Keratinocyte (primary cell): Measurements from ENCODE around the gene SYTL4. TPM values are rescaled to one million over a fixed set of nuclear protein-coding genes. Genes with fewer than 3 reads are reported as not detected.

ENCODE experiments used
- DNase-seq: peaks from one replicate; pipeline ENCODE4 v3.0.0-alpha.2; 2011; ENCODE audit warnings: low read depth, missing footprints, low spot score
- FAIRE-seq: peaks from 2 replicates; lab custom pipeline; 2011; peaks lifted over from hg19 to GRCh38; lab: Jason Lieb, UNC
- H2AFZ ChIP-seq: 2 replicates; pipeline ENCODE4 v1.6.0; 2012; ENCODE audit warnings: low read length, control low read depth, inconsistent platforms; ENCODE audit not compliant: control insufficient read depth
- H3K27ac ChIP-seq: 2 replicates; pipeline ENCODE4 v1.5.1; 2011; ENCODE audit warnings: low read length; ENCODE audit not compliant: control insufficient read depth, insufficient read depth
- H3K27me3 ChIP-seq: 3 replicates; pipeline ENCODE4 v1.6.0; 2011; ENCODE audit warnings: low read length; ENCODE audit not compliant: control insufficient read depth, insufficient read depth; ENCODE audit errors: extremely low read depth
- H3K36me3 ChIP-seq, 2 experiments: 2 replicates in 1 of 2; 3 replicates in 1 of 2; pipeline ENCODE4 v1.5.1; 2011; ENCODE audit warnings: low read length in 2 of 2, mild to moderate bottlenecking in 1 of 2; ENCODE audit not compliant: control insufficient read depth in 2 of 2, insufficient read depth in 2 of 2; ENCODE audit errors: extremely low read depth in 1 of 2
- H3K4me1 ChIP-seq: 3 replicates; pipeline ENCODE4 v1.5.1; 2011; ENCODE audit warnings: low read length; ENCODE audit not compliant: control insufficient read depth, insufficient read depth; ENCODE audit errors: extremely low read depth
- H3K4me2 ChIP-seq: 3 replicates; pipeline ENCODE4 v1.6.0; 2011; ENCODE audit warnings: low read depth, low read length; ENCODE audit not compliant: control insufficient read depth, insufficient read depth; ENCODE audit errors: extremely low read depth
- H3K4me3 ChIP-seq, 3 experiments: fragments of 200-600 bp in 1 of 3; sonication (generic) in 1 of 3; 2 replicates in 2 of 3; 3 replicates in 1 of 3; pipeline ENCODE4 v1.5.1; 2011 to 2016; ENCODE audit warnings: low read length in 3 of 3, mild to moderate bottlenecking in 3 of 3, control low read depth in 2 of 3, inconsistent platforms in 1 of 3, low read depth in 1 of 3, mixed read lengths in 1 of 3, mixed run types in 1 of 3, moderate library complexity in 1 of 3; ENCODE audit not compliant: control insufficient read depth in 2 of 3, insufficient read depth in 2 of 3; ENCODE audit errors: extremely low read depth in 1 of 3
- H3K79me2 ChIP-seq: 2 replicates; pipeline ENCODE4 v1.6.0; 2012; ENCODE audit warnings: low read length; ENCODE audit not compliant: control insufficient read depth, insufficient read depth
- H3K9ac ChIP-seq: 3 replicates; pipeline ENCODE4 v1.6.0; 2011; ENCODE audit warnings: low read length; ENCODE audit not compliant: control insufficient read depth, insufficient read depth; ENCODE audit errors: extremely low read depth
- H3K9me1 ChIP-seq: 3 replicates; pipeline ENCODE4 v1.6.0; 2011; ENCODE audit warnings: low read length; ENCODE audit not compliant: control insufficient read depth, insufficient read depth; ENCODE audit errors: extremely low read depth
- H3K9me3 ChIP-seq: 2 replicates; pipeline ENCODE4 v1.5.1; 2012; ENCODE audit warnings: low read depth, low read length; ENCODE audit not compliant: control insufficient read depth
- H4K20me1 ChIP-seq: 3 replicates; pipeline ENCODE4 v1.6.0; 2011; ENCODE audit warnings: low read length; ENCODE audit not compliant: control insufficient read depth, insufficient read depth; ENCODE audit errors: extremely low read depth
- EZH2 ChIP-seq: IDR thresholded peaks from one replicate; pipeline ENCODE4 v1.6.1; 2012; ENCODE audit warnings: inconsistent platforms, mild to moderate bottlenecking, low read length, moderate library complexity
- dilution Hi-C: fragments of 300-500 bp; cut with MboI; formaldehyde crosslinking; loops from one replicate; pipeline ENCODE4 v1.7.0; 2020; ENCODE audit warnings: low sequenced_read_pairs; ENCODE audit not compliant: extremely low pct_ligation_motif_present
- polyA plus RNA-seq, 5 experiments: library from polyadenylated mRNA; depleted of rRNA in 3 of 5; stranded (reverse) in 3 of 5; stranded (forward) in 1 of 5; unstranded in 1 of 5; fragments of >200 nt; gene quantifications; 1 replicate in 1 of 5; 2 replicates in 3 of 5; 3 replicates in 1 of 5; pipeline versions ENCODE4 v1.2.1 to v1.2.3, GENCODE V29; 2011 to 2012; ENCODE audit warnings: missing spikeins in 2 of 5, low read depth in 1 of 5, low replicate concordance in 1 of 5
- TF ChIP-seq, protein P1 (sequence below), 3 experiments: IDR thresholded peaks in 1 of 3; conservative IDR thresholded peaks in 1 of 3; optimal IDR thresholded peaks in 1 of 3; 2 replicates in 2 of 3; 3 replicates in 1 of 3; pipeline versions ENCODE3 to v1.5.1; 2011; ENCODE audit warnings: low read length in 3 of 3, mild to moderate bottlenecking in 3 of 3, moderate library complexity in 2 of 3, control low read depth in 1 of 3, inconsistent platforms in 1 of 3; ENCODE audit not compliant: insufficient read depth in 2 of 3; ENCODE audit errors: extremely low read depth in 1 of 3

SYTL4 gene
- polyA plus RNA-seq, 1 donor (not counting 4 experiments of a cell fraction or from before 2014, with no cell fraction given) = 0.87 TPM

DNA sequence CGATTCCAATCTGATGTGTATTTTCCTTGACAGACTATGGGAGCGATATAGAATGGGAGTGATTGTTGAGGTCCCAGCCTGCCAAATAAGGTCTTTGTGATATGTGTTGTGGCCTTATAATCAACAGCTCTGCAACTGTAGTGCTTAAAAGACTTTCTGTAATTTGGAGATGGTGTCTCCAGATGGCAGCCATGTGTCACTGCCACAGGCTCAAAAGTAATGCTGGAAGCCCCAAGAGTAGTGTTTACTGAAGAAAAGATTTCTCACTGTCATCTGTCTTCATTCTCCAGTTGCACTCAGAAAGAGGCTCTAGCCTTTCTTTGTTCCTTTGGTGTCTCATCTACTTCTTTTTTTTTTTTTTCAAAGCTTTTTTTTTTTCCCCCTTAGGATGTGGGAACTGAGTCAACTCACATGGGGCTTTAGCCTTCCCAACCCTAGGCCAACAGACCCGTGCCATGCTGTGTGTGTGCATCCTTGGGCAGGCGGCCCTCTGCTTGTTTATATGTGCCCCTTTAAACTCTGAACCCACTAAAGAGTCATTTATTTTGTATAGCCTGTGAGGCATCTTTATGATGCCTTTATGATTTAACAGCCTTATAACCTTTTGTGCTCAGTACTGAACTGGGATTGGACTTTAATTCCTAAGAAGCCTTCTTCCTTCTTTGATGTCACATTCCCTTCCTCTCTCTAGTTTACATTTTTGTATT lies 72.3 kb downstream of the SYTL4 start:
- TF ChIP-seq EZH2 = no peak
- TF ChIP-seq, protein P1, sequence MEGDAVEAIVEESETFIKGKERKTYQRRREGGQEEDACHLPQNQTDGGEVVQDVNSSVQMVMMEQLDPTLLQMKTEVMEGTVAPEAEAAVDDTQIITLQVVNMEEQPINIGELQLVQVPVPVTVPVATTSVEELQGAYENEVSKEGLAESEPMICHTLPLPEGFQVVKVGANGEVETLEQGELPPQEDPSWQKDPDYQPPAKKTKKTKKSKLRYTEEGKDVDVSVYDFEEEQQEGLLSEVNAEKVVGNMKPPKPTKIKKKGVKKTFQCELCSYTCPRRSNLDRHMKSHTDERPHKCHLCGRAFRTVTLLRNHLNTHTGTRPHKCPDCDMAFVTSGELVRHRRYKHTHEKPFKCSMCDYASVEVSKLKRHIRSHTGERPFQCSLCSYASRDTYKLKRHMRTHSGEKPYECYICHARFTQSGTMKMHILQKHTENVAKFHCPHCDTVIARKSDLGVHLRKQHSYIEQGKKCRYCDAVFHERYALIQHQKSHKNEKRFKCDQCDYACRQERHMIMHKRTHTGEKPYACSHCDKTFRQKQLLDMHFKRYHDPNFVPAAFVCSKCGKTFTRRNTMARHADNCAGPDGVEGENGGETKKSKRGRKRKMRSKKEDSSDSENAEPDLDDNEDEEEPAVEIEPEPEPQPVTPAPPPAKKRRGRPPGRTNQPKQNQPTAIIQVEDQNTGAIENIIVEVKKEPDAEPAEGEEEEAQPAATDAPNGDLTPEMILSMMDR (optimal IDR thresholded peaks at IDR 0.05 in 1 of 3, IDR thresholded peaks at IDR 0.05 in 1 of 3, conservative IDR thresholded peaks at IDR 0.05 in 1 of 3; ENCODE audit: extremely low read depth in 1 of 3, insufficient read depth in 2 of 3, low read length in 3 of 3) = no peak
- Histone ChIP-seq H4K20me1 (no peaks in the 10 kb centered on the region), H3K4me2 (no peak overlapping the region), H3K9me3 (no peaks in the 10 kb centered on the region), H3K9me1 (no peaks in the 10 kb centered on the region), H3K36me3 (no peaks in the 10 kb centered on the region), H3K4me1 (no peaks in the 10 kb centered on the region), H3K9ac (no peak overlapping the region), H2AFZ (no peak overlapping the region), H3K27me3 (no peaks in the 10 kb centered on the region), H3K79me2 (no peaks in the 10 kb centered on the region), H3K4me3 (no peak overlapping the region), H3K27ac (no peak overlapping the region)
- no peak for DNase-seq
- FAIRE-seq = no peak
- dilution Hi-C loops = no loop called here

- no peak for FAIRE-seq
Observed at GRCh38 chrX:100658941-100659381, 73.0 kb downstream of the SYTL4 start.

More at GRCh38 chrX:100658941-100659381, 73.0 kb downstream of the SYTL4 start:
- Histone ChIP-seq H4K20me1 (no peaks in the 10 kb centered on the region), H3K36me3 (no peaks in the 10 kb centered on the region), H3K79me2 (no peaks in the 10 kb centered on the region), H3K4me1 (no peaks in the 10 kb centered on the region), H3K9ac (no peak overlapping the region), H3K4me3 (no peak overlapping the region), H3K9me1 (no peaks in the 10 kb centered on the region), H2AFZ (no peak overlapping the region), H3K27me3 (no peaks in the 10 kb centered on the region), H3K27ac (no peak overlapping the region), H3K4me2 (no peak overlapping the region), H3K9me3 (no peaks in the 10 kb centered on the region)
- DNase-seq = no peak
- no peak for TF ChIP-seq EZH2
- TF ChIP-seq, protein P1 (optimal IDR thresholded peaks at IDR 0.05 in 1 of 3, IDR thresholded peaks at IDR 0.05 in 1 of 3, conservative IDR thresholded peaks at IDR 0.05 in 1 of 3; ENCODE audit: extremely low read depth in 1 of 3, insufficient read depth in 2 of 3, low read length in 3 of 3) = no peak
- dilution Hi-C loops = no loop called here
